ENCODE measurements around the gene CNOT6. TPM values are rescaled to one million over a fixed set of nuclear protein-coding genes. Genes with fewer than 3 reads are reported as not detected.
"Not testable (repeated sequence)": the region's sequence is repeated elsewhere in the genome, so short reads cannot be mapped to it uniquely, and the experiment has no call there.

Gene CNOT6
- total RNA-seq, 3 donors from 2014 or later (not counting 1 experiment from before 2014, with no cell fraction given) = 20.9 to 32.4 (median 26.1) TPM

- Mint-ChIP-seq H3K27me3 (ENCODE audit: low read depth in 2 of 2) (no peaks in the 10 kb centered on the region), H3K36me3 (no peaks in the 10 kb centered on the region), H3K4me3 (no peak overlapping the region), H3K4me1 (peaks cover 34 to 38% of the 10 kb centered on the region in 2 donors), H3K27ac (peak overlapping the region in 1 of 2 donors; percentile 66), H3K9me3 (no peaks in the 10 kb centered on the region)
- TF ChIP-seq CTCF (IDR thresholded peaks at IDR 0.05) = no peak
- H3K9me3 ChIP-seq (ENCODE audit: control insufficient read depth, insufficient read depth, low read length) = no peaks in the 10 kb centered on the region
- ATAC-seq = no peak
- H3K27me3 ChIP-seq (ENCODE audit: control insufficient read depth, insufficient read depth, low read length) = no peaks in the 10 kb centered on the region
- WGBS (ENCODE audit: insufficient coverage) = 58% methylated on average over 3 of the region's 3 CpGs
- intact Hi-C loops (cut with micrococcal nuclease) = no loop called here
- no peak for DNase-seq
- H3K4me1 ChIP-seq (ENCODE audit: control insufficient read depth, insufficient read depth, low read length) = peaks cover 15% of the 10 kb centered on the region
- no peak overlapping the region for H3K27ac ChIP-seq (ENCODE audit: low read length)
- no peak overlapping the region for H3K4me3 ChIP-seq (ENCODE audit: low read length)
- H3K36me3 ChIP-seq (ENCODE audit: control insufficient read depth, insufficient read depth, low read length) = no peaks in the 10 kb centered on the region
These were observed 5.5 kb downstream of the CNOT6 start for GRCh38 chr5:180499684-180500083.

GRCh38 chr5:180500300-180500699, 6.1 kb downstream of the CNOT6 start:
- H3K27ac Mint-ChIP-seq; H3K4me1 ChIP-seq (ENCODE audit: control insufficient read depth, insufficient read depth, low read length); H3K4me3 ChIP-seq (ENCODE audit: low read length); H3K9me3 ChIP-seq (ENCODE audit: control insufficient read depth, insufficient read depth, low read length); intact Hi-C loops (cut with micrococcal nuclease); H3K36me3 Mint-ChIP-seq; H3K27ac ChIP-seq (ENCODE audit: low read length); H3K27me3 ChIP-seq (ENCODE audit: control insufficient read depth, insufficient read depth, low read length); DNase-seq; H3K27me3 Mint-ChIP-seq (ENCODE audit: low read depth in 2 of 2); H3K4me3 Mint-ChIP-seq; H3K36me3 ChIP-seq (ENCODE audit: control insufficient read depth, insufficient read depth, low read length); ATAC-seq; H3K9me3 Mint-ChIP-seq: not testable (repeated sequence)
- H3K4me1 Mint-ChIP-seq = peaks cover 32 to 36% of the 10 kb centered on the region in 2 donors
- over 99% methylated on average over 8 of the region's 9 CpGs for WGBS (ENCODE audit: insufficient coverage)

DNA sequence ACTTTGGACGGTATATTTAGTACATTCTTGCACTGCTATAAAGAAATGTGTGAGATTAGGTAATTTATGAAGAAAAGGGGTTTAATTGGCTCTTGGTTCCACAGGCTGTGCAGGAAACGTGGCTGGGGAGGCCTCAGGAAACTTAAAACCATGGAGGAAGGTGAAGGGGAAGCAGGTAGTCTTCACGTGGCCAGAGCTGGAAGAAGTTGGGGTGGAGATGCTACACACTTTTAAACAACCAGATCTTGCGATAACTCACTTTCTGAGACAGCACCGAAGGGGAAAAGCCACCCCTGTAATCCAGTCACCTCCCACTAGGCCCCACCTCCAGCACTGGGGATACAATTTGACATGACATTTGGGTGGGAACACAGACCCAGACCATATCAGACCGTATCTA, 13.5 kb downstream of the CNOT6 start:
- WGBS (ENCODE audit: insufficient coverage) = 45% methylated on average over 5 of the region's 6 CpGs
- intact Hi-C loops (cut with micrococcal nuclease) = no loop called here
- TF ChIP-seq CTCF (IDR thresholded peaks at IDR 0.05) = no peak

GRCh38 chr5:180515294-180515693, 21.1 kb downstream of the CNOT6 start:
- Histone ChIP-seq H3K36me3 (ENCODE audit: control insufficient read depth, insufficient read depth, low read length) (no peaks in the 10 kb centered on the region), H3K9me3 (ENCODE audit: control insufficient read depth, insufficient read depth, low read length) (no peaks in the 10 kb centered on the region), H3K27ac (ENCODE audit: low read length) (no peak overlapping the region), H3K4me1 (ENCODE audit: control insufficient read depth, insufficient read depth, low read length) (no peaks in the 10 kb centered on the region), H3K4me3 (ENCODE audit: low read length) (no peak overlapping the region), H3K27me3 (ENCODE audit: control insufficient read depth, insufficient read depth, low read length) (no peaks in the 10 kb centered on the region)
- WGBS (ENCODE audit: insufficient coverage) = 95% methylated on average over 3 of the region's 3 CpGs
- no peaks in the 10 kb centered on the region for H3K9me3 Mint-ChIP-seq
- H3K4me3 Mint-ChIP-seq = no peak overlapping the region
- DNase-seq (no peak), ATAC-seq (no peak)
- H3K27me3 Mint-ChIP-seq (ENCODE audit: low read depth in 2 of 2) = no peaks in the 10 kb centered on the region
- H3K27ac Mint-ChIP-seq = peak overlapping the region; percentile 12 to 27
- H3K36me3 Mint-ChIP-seq = no peaks in the 10 kb centered on the region
- intact Hi-C loops (cut with micrococcal nuclease) = no loop called here
- no peak for TF ChIP-seq CTCF (IDR thresholded peaks at IDR 0.05)
- peaks cover 48 to 61% of the 10 kb centered on the region in 2 donors for H3K4me1 Mint-ChIP-seq

More for the DNA sequence above, 13.5 kb downstream of the CNOT6 start:
- ATAC-seq (no peak), DNase-seq (no peak)
- H3K27me3 ChIP-seq (ENCODE audit: control insufficient read depth, insufficient read depth, low read length) = no peaks in the 10 kb centered on the region
- H3K27ac Mint-ChIP-seq = peak overlapping the region in 1 of 2 donors; percentile 1
- no peak overlapping the region for H3K4me3 Mint-ChIP-seq
- H3K36me3 ChIP-seq (ENCODE audit: control insufficient read depth, insufficient read depth, low read length) = no peaks in the 10 kb centered on the region
- no peaks in the 10 kb centered on the region for H3K9me3 ChIP-seq (ENCODE audit: control insufficient read depth, insufficient read depth, low read length)
- H3K27ac ChIP-seq (ENCODE audit: low read length) = no peak overlapping the region
- no peak overlapping the region for H3K4me3 ChIP-seq (ENCODE audit: low read length)
- H3K4me1 Mint-ChIP-seq = peaks cover 32 to 44% of the 10 kb centered on the region in 2 donors
- H3K27me3 Mint-ChIP-seq (ENCODE audit: low read depth in 2 of 2) = no peaks in the 10 kb centered on the region
- peaks cover 5% of the 10 kb centered on the region for H3K4me1 ChIP-seq (ENCODE audit: control insufficient read depth, insufficient read depth, low read length)
- H3K9me3 Mint-ChIP-seq = no peaks in the 10 kb centered on the region
- H3K36me3 Mint-ChIP-seq = no peaks in the 10 kb centered on the region

GRCh38 chr5:180515974-180516373, 21.8 kb downstream of the CNOT6 start:
- H3K4me1 ChIP-seq (ENCODE audit: control insufficient read depth, insufficient read depth, low read length); H3K27me3 ChIP-seq (ENCODE audit: control insufficient read depth, insufficient read depth, low read length); H3K27me3 Mint-ChIP-seq (ENCODE audit: low read depth in 2 of 2); H3K4me3 ChIP-seq (ENCODE audit: low read length); intact Hi-C loops (cut with micrococcal nuclease); H3K36me3 ChIP-seq (ENCODE audit: control insufficient read depth, insufficient read depth, low read length); ATAC-seq; H3K27ac ChIP-seq (ENCODE audit: low read length); H3K36me3 Mint-ChIP-seq; H3K4me3 Mint-ChIP-seq; DNase-seq; H3K27ac Mint-ChIP-seq; H3K9me3 ChIP-seq (ENCODE audit: control insufficient read depth, insufficient read depth, low read length); H3K9me3 Mint-ChIP-seq: not testable (repeated sequence)
- H3K4me1 Mint-ChIP-seq = peaks cover 47 to 64% of the 10 kb centered on the region in 2 donors
- WGBS (ENCODE audit: insufficient coverage) = 97% methylated on average over 7 of the region's 7 CpGs
